ENCODE results near the gene EML4. TPM values are rescaled to one million over a fixed set of nuclear protein-coding genes. Genes with fewer than 3 reads are reported as not detected.

EML4 gene
- total and polyA plus RNA-seq, 9 of the 15 experiments (the other 6 are each of a cell fraction or from before 2014, with no cell fraction given): 14.7 to 48.3 (median 36.5) TPM

- no peak for TF ChIP-seq TCFL5 (CRISPR knock-in tag; conservative IDR thresholded peaks at IDR 0.05)
- TF ChIP-seq JUN (IDR thresholded peaks at IDR 0.05; ENCODE audit: borderline replicate concordance, low read depth, low read length): no peak
- no peak for TF ChIP-seq JUN (CRISPR knock-in tag; IDR thresholded peaks at IDR 0.05; ENCODE audit: borderline replicate concordance)
- peak; percentile 80 for TF ChIP-seq MTA1 (IDR thresholded peaks at IDR 0.05; ENCODE audit: borderline replicate concordance)
- no peak for TF ChIP-seq SNRNP70 (optimal IDR thresholded peaks at IDR 0.05; ENCODE audit: low read depth, low read length)
- TF ChIP-seq, protein P1, sequence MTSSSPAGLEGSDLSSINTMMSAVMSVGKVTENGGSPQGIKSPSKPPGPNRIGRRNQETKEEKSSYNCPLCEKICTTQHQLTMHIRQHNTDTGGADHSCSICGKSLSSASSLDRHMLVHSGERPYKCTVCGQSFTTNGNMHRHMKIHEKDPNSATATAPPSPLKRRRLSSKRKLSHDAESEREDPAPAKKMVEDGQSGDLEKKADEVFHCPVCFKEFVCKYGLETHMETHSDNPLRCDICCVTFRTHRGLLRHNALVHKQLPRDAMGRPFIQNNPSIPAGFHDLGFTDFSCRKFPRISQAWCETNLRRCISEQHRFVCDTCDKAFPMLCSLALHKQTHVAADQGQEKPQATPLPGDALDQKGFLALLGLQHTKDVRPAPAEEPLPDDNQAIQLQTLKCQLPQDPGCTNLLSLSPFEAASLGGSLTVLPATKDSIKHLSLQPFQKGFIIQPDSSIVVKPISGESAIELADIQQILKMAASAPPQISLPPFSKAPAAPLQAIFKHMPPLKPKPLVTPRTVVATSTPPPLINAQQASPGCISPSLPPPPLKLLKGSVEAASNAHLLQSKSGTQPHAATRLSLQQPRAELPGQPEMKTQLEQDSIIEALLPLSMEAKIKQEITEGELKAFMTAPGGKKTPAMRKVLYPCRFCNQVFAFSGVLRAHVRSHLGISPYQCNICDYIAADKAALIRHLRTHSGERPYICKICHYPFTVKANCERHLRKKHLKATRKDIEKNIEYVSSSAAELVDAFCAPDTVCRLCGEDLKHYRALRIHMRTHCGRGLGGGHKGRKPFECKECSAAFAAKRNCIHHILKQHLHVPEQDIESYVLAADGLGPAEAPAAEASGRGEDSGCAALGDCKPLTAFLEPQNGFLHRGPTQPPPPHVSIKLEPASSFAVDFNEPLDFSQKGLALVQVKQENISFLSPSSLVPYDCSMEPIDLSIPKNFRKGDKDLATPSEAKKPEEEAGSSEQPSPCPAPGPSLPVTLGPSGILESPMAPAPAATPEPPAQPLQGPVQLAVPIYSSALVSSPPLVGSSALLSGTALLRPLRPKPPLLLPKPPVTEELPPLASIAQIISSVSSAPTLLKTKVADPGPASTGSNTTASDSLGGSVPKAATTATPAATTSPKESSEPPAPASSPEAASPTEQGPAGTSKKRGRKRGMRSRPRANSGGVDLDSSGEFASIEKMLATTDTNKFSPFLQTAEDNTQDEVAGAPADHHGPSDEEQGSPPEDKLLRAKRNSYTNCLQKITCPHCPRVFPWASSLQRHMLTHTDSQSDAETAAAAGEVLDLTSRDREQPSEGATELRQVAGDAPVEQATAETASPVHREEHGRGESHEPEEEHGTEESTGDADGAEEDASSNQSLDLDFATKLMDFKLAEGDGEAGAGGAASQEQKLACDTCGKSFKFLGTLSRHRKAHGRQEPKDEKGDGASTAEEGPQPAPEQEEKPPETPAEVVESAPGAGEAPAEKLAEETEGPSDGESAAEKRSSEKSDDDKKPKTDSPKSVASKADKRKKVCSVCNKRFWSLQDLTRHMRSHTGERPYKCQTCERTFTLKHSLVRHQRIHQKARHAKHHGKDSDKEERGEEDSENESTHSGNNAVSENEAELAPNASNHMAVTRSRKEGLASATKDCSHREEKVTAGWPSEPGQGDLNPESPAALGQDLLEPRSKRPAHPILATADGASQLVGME (CRISPR knock-in tag; IDR thresholded peaks at IDR 0.05): no peak
- TF ChIP-seq EZH2 (IDR thresholded peaks at IDR 0.05; ENCODE audit: borderline replicate concordance, low read depth, low read length): no peak
- TF ChIP-seq FOXA3 (CRISPR knock-in tag; conservative IDR thresholded peaks at IDR 0.05 in 1 of 2, IDR thresholded peaks at IDR 0.05 in 1 of 2): 0 out of 4 replicates have a peak, but pooled peaks of 1 of the 2 experiments have one; percentile 10
- TF ChIP-seq ZNF583 (CRISPR knock-in tag; IDR thresholded peaks at IDR 0.05): no peak
- TF ChIP-seq, protein P2, sequence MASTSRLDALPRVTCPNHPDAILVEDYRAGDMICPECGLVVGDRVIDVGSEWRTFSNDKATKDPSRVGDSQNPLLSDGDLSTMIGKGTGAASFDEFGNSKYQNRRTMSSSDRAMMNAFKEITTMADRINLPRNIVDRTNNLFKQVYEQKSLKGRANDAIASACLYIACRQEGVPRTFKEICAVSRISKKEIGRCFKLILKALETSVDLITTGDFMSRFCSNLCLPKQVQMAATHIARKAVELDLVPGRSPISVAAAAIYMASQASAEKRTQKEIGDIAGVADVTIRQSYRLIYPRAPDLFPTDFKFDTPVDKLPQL (IDR thresholded peaks at IDR 0.05; ENCODE audit: extremely low read depth, insufficient read length): no peak
- TF ChIP-seq GABPB2 (CRISPR knock-in tag; conservative IDR thresholded peaks at IDR 0.05): no peak
- no peak for TF ChIP-seq ZNF436 (CRISPR knock-in tag; IDR thresholded peaks at IDR 0.05)
- TF ChIP-seq NFXL1 (CRISPR knock-in tag; IDR thresholded peaks at IDR 0.05): no peak
- no peak for TF ChIP-seq NCOA6 (IDR thresholded peaks at IDR 0.05)
- TF ChIP-seq PYGO2 (tag; IDR thresholded peaks at IDR 0.05): peak; percentile 79
- TF ChIP-seq HNRNPL (IDR thresholded peaks at IDR 0.05; ENCODE audit: low read depth, low read length): no peak
- TF ChIP-seq SAP30 (IDR thresholded peaks at IDR 0.05; ENCODE audit: borderline replicate concordance, insufficient read depth, low read depth, low read length, poor library complexity, severe bottlenecking): no peak
- TF ChIP-seq TAL1 (IDR thresholded peaks at IDR 0.05): peak; percentile 97
- TF ChIP-seq DNMT1 (IDR thresholded peaks at IDR 0.05): no peak
- TF ChIP-seq SMARCC2 (IDR thresholded peaks at IDR 0.05; ENCODE audit: low read depth): peak; percentile 82
- no peak for TF ChIP-seq CBX2 (IDR thresholded peaks at IDR 0.05; ENCODE audit: insufficient read depth, low read length, poor library complexity, severe bottlenecking)
- no peak for TF ChIP-seq RAD51 (IDR thresholded peaks at IDR 0.05; ENCODE audit: borderline replicate concordance, low read depth)
Measured at GRCh38 chr2:42196403-42197267, 27.5 kb downstream of the EML4 start (continued).
